Left ventricle myocardium inferior (tissue), 1 donor: Measurements from ENCODE around the gene APOF. TPM values are rescaled to one million over a fixed set of nuclear protein-coding genes. Genes with fewer than 3 reads are reported as not detected.

Source experiments
- DNase-seq: peaks from one replicate; pipeline ENCODE4 v3.0.0-alpha.2; 2020
- H3K27ac ChIP-seq: fragments of 200-600 bp; replicated peaks from 2 replicates; pipeline ENCODE4 v1.8.0; 2021
- H3K27me3 ChIP-seq: fragments of 200-600 bp; 2 replicates; pipeline ENCODE4 v1.8.0; 2021; ENCODE audit warnings: low read depth
- H3K36me3 ChIP-seq: fragments of 200-600 bp; 2 replicates; pipeline ENCODE4 v1.8.0; 2021
- H3K4me1 ChIP-seq: fragments of 200-600 bp; 2 replicates; pipeline ENCODE4 v1.8.0; 2021
- H3K4me3 ChIP-seq: fragments of 200-600 bp; 2 replicates; pipeline ENCODE4 v1.8.0; 2021; ENCODE audit warnings: mild to moderate bottlenecking, moderate library complexity
- H3K9me3 ChIP-seq: fragments of 200-600 bp; replicated peaks from 2 replicates; pipeline ENCODE4 v1.8.0; 2021
- CTCF ChIP-seq: fragments of 200-600 bp; IDR thresholded peaks from 2 replicates; pipeline ENCODE4 v1.8.0; 2021; ENCODE audit warnings: antibody characterized with exemption, mild to moderate bottlenecking, borderline replicate concordance
- intact Hi-C: fragments of 100-400 bp; cut with micrococcal nuclease; formaldehyde crosslinking; loops from one replicate; pipeline ENCODE4 v1.11.0; 2022
- total RNA-seq: library from RNA; stranded (reverse); fragmentation: NEBNext Ultra II Directional; extraction: Animal tissue kit (Norgen Biotek cat#: 25700); gene quantifications from one replicate; pipeline ENCODE4 v1.2.1, GENCODE V29; 2021
- donor health status: DM: no; HTN: yes; CAD: no; lungs with severe emphysema.

The APOF gene
- total RNA-seq, 1 donor from 2014 or later: not detected

GRCh38 chr12:56374726-56375597 is 12.3 kb upstream of the APOF start:
- no peaks in the 10 kb centered on the region for H3K9me3 ChIP-seq
- no peaks in the 10 kb centered on the region for H3K27me3 ChIP-seq
- H3K4me1 ChIP-seq: no peaks in the 10 kb centered on the region
- H3K36me3 ChIP-seq: no peaks in the 10 kb centered on the region
- no peak overlapping the region for H3K4me3 ChIP-seq
- H3K27ac ChIP-seq: no peak overlapping the region
- intact Hi-C loops: no loop called here
- no peak for TF ChIP-seq CTCF
- DNase-seq: no peak

GRCh38 chr12:56373515-56373914 is 10.9 kb upstream of the APOF start:
- Histone ChIP-seq H3K36me3 (no peaks in the 10 kb centered on the region), H3K27me3 (no peaks in the 10 kb centered on the region), H3K4me3 (no peak overlapping the region), H3K9me3 (no peaks in the 10 kb centered on the region), H3K4me1 (no peaks in the 10 kb centered on the region), H3K27ac (no peak overlapping the region)
- TF ChIP-seq CTCF: no peak
- intact Hi-C loops: no loop called here
- DNase-seq: no peak

GRCh38 chr12:56366948-56367347 is 4.3 kb upstream of the APOF start:
- Histone ChIP-seq H3K27me3 (no peaks in the 10 kb centered on the region), H3K9me3 (no peaks in the 10 kb centered on the region), H3K4me1 (no peaks in the 10 kb centered on the region), H3K36me3 (no peaks in the 10 kb centered on the region), H3K27ac (no peak overlapping the region), H3K4me3 (no peak overlapping the region)
- DNase-seq: no peak
- no peak for TF ChIP-seq CTCF
- intact Hi-C loops: loop anchor here (10.0 kb wide), 1 partner anchor 78 kb away; the partner anchor contains the start of gene TIMELESS

GRCh38 chr12:56361487-56362129 is 1.0 kb downstream of the APOF start:
- H3K27me3 ChIP-seq: no peaks in the 10 kb centered on the region
- H3K9me3 ChIP-seq: no peaks in the 10 kb centered on the region
- intact Hi-C loops: loop anchor here (10.0 kb wide), 1 partner anchor 83 kb away; the partner anchor contains the start of gene TIMELESS
- H3K27ac ChIP-seq: no peak overlapping the region
- no peaks in the 10 kb centered on the region for H3K36me3 ChIP-seq
- H3K4me1 ChIP-seq: peaks cover 37% of the 10 kb centered on the region
- no peak for TF ChIP-seq CTCF
- DNase-seq: no peak
- no peak overlapping the region for H3K4me3 ChIP-seq

GRCh38 chr12:56359851-56360767 is 2.5 kb downstream of the APOF start, which contains the start of gene STAT2:
TSS of gene STAT2 (minus strand) at chr12:56360107. CDS start at chr12:56356571, 3,536 bp downstream.
- TF ChIP-seq CTCF: no peak
- intact Hi-C loops: loop anchor here (10.0 kb wide), 2 partner anchors 85 to 105 kb away; partner anchors contain the start of genes SPRYD4 and TIMELESS

More at GRCh38 chr12:56359851-56360767, 2.5 kb downstream of the APOF start, which contains the start of gene STAT2:
- H3K9me3 ChIP-seq: no peaks in the 10 kb centered on the region
- peak; percentile 99 for DNase-seq
- peaks cover 37% of the 10 kb centered on the region for H3K4me1 ChIP-seq
- H3K27me3 ChIP-seq: no peaks in the 10 kb centered on the region
- H3K36me3 ChIP-seq: peaks cover 13% of the 10 kb centered on the region
- peak within 1 kb of the TSS; percentile 82 for H3K4me3 ChIP-seq
- H3K27ac ChIP-seq: peak within 1 kb of the TSS; percentile 91
